Measurements from ENCODE around the gene SLC38A1. TPM values are rescaled to one million over a fixed set of nuclear protein-coding genes. Genes with fewer than 3 reads are reported as not detected.
"Not testable (repeated sequence)": the region's sequence is repeated elsewhere in the genome, so short reads cannot be mapped to it uniquely, and the experiment has no call there.

The SLC38A1 gene
- total RNA-seq, 1 donor from 2014 or later, result 71.5 TPM

DNA sequence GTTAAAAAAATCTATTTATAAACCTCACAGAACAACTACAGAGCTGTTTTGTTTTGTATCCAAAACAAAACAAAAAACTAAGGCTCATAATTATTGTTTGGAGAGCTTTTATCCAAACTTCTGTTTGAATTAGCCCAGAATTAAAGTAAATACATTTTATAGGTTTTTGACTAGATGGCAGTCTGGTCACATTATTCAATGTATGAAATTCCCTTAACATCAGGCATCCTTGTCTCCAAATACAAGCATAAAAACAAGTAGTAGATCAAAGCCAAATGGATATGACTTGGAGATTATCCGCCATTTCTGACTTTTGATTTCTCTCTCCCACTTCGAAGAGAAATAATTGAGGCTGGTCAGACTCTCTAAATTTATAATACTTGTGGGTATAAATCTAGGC, 63.5 kb downstream of the SLC38A1 start:
- ATAC-seq, result no peak

- no peak for ATAC-seq
Observed at GRCh38 chr12:46201284-46201789, 67.5 kb downstream of the SLC38A1 start.

DNA sequence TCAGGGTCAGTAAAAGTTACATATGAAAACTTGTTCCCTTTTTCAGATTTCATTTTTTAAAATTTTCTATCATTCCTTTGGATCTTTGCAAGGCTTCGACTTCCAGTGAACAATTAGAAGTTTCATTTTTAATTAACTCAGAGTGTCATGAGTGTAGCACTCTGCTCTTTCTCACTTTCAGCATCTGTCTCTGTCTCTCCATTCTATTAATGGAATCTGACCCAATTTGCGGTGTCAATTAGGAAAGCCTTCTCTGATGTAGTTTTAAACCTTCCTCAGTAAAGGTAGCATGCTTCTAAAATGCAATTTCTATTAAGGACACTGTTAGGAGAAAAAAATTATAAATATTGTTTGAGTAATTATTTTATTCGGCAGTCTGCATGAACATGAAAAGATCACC, 68.3 kb downstream of the SLC38A1 start:
- ATAC-seq, result no peak

GRCh38 chr12:46198913-46199312, 69.9 kb downstream of the SLC38A1 start:
- ATAC-seq, result no peak

DNA sequence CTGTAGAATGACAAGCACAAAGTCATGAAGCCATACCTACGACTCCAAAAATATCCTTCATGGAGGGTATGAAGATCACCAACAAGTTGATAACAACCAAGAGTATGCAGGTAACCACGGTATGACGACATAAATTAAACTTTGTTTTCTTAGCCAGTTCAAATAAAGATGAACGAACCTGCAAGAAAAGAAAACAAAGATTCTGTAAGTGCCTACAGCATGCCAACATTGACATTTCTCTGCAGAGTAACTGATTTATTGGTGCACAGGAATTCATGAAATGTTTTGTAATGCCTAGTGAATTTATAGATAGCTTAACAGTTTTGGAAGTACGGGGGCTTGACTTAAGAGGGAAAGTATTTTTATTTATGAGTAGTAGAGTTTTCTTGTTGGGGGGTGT, 71.0 kb downstream of the SLC38A1 start:
- no peak for ATAC-seq

GRCh38 chr12:46190533-46190932, 78.3 kb downstream of the SLC38A1 start:
- ATAC-seq, result not testable (repeated sequence)

DNA sequence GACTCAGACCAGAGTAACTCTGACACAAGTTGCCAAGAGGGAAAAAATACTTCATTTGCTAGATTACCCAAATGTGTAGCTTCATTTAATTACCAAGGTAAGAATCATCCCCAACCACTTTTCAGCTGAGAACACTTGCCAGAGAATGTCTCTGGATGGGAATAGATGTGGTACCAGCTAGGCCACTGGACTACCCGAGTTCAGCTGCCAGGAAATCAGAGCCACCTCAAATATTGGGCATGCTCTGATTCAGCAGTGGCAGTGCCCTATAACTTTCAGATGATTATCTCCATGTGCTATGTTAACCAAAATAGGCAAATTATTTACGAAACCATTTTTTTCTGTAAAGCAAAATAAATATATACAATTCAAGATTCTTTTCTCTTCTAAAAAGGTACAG, 80.7 kb downstream of the SLC38A1 start:
- no peak for ATAC-seq

DNA sequence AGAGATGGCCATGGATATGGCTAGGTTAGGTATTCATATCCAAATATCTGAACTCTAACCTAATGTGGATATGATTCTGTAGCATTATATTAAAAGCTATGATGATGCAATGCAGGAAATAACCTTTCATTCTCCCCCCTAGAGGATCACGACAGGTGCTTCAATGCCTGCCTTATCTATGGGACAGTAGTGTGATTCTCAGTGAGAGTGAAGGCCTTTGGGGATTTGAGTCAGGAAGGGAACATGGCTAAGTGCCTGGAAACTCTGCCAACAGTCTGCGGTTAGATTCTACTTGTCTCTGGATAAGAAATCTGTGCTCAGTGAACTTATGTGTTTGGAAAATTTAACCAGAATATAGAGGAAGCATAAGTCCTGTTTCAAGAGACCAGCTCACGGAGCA, 81.8 kb downstream of the SLC38A1 start:
- ATAC-seq, result peak; percentile 36

DNA sequence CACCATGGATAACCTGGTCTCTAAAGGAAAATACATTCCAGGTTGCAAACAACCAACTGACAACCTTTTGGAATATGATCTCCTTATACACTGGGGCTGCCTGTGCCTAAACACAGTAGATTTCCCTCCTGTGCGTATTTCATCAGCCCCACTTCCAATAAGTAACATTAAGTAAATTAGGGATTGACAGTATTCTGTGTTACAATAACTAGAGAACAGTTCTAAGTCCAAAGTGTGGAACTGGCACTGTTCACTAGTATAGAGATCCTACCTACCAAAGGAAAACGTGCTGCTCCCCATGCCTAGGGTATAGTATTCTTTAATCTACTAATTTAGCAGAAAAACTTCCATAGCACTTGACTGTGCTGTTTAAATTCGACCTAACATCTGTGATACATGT, 82.8 kb downstream of the SLC38A1 start:
- no peak for ATAC-seq

- no peak for ATAC-seq
Observed at GRCh38 chr12:46185686-46186085, 83.2 kb downstream of the SLC38A1 start.

DNA sequence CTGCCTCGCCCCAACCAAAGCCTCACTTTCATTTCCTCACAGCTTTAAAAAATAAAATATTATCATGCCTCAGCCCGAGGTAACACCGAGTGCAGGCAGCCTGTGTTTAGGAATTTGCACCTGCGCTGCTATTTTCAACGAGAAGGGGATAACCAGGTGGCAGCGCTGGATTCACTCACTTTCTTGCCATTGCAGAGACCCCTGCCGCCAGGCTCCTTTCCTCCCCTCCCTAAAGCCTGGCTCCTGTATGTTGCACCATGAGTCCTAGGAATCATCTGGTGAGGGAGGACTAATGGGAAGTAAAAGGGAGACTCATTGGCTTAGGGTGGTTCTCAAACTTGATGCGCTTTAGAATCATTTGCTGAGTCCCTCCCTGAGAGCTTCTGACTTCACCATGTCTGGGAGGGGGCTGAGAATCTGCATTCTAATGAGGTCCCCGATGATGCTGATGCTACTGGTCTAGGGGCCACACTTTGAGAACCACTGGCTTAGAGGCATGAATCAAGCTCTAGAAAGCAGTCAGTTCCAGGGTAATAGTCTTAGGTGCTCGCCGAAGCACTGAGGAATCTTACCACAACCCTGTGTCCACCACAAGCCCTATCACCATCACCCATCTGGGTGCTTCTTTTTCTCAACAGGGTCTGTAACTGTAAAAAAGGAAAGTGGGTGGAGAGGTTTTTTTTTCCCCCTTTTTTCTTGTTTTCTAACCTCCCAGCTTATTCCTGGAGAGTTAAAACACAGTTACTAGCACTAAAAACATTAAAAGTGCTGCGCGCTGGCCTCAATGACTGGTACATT, 83.8 kb downstream of the SLC38A1 start:
- no peak for ATAC-seq

- no peak for ATAC-seq
Observed at GRCh38 chr12:46183112-46183511, 85.7 kb downstream of the SLC38A1 start.

DNA sequence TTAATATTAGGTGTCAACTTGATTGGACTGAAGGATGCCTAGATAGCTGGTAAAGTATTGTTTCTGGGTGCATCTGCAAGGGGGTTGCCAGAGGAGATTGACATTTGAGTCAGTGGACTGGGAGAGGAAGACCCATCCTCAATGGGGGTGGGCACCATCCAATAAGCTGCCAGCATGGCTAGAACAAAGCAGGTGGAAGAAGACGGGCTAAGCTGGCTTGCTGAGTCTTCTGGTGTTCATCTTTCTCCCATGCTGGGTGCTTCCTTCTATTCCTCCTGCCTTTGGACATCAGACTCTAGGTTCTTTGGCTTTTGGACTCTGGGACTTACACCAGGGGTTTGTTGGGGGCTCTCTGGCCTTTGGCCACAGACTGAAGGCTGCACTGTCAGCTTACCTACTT, 87.4 kb downstream of the SLC38A1 start:
- no peak for ATAC-seq

GRCh38 chr12:46179693-46180452, 89.0 kb downstream of the SLC38A1 start:
- ATAC-seq, result no peak

GRCh38 chr12:46177837-46178608, 90.8 kb downstream of the SLC38A1 start:
- no peak for ATAC-seq

DNA sequence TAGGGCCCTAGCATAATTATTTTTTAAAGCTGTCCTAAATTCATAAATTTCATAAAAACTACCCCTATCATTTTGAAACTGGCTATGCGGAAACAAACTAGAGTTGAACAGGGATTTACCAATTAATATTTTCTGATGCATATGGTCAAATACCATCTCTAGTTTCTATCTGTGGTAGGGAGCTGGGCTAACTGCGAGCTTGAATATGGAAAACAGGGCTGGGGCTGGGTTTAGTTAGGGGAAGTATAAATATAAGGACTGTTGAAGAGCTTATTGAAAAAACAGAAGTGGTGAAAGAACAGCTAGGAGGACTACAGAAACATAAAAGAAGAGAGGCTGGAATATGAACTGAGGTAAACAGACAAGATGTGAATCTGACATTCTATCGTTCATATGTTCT, 91.8 kb downstream of the SLC38A1 start:
- ATAC-seq, result no peak

GRCh38 chr12:46174919-46175318, 93.9 kb downstream of the SLC38A1 start:
- no peak for ATAC-seq

- no peak for ATAC-seq
Observed at GRCh38 chr12:46174061-46174662, 94.7 kb downstream of the SLC38A1 start.

GRCh38 chr12:46168426-46168825, 100.4 kb downstream of the SLC38A1 start:
- no peak for ATAC-seq

DNA sequence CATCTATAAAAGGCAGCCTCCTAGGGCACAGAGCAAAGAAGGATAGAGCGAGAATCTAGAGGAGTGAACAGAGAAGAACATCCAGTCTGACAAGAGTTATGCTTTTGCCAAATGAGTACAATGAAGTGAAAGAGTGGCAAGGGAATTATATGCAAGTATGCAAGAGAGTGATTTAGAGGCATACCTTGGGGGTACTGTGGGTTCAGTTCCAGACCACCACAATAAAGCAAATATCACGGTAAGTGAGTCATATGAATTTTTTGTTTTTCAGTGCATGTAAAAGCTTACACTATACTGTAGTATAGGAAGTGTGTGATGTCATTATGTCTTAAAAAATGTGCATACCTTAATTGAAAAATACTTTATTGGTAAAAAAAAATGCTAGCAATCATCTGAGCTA, 101.4 kb downstream of the SLC38A1 start:
- no peak for ATAC-seq

- ATAC-seq, result peak; percentile 43
Observed at GRCh38 chr12:46165191-46165590, 103.7 kb downstream of the SLC38A1 start.

- peak; percentile 82 for ATAC-seq
Observed at GRCh38 chr12:46164186-46164761, 104.6 kb downstream of the SLC38A1 start.
